ENCODE data around the gene NTN5.

The NTN5 gene

GRCh38 chr19:48635966-48636858 lies 36.6 kb downstream of the NTN5 start:
- POLR2A ChIA-PET, result interaction anchor here (1.8 to 2.3 kb wide), 2 partner anchors 10 to 17 kb away, joined by 7 to 12 read pairs; partner anchors contain the start of genes CA11, RPL18 and SPHK2
- CTCF ChIA-PET, result no interaction called here
- DNase-seq (ENCODE audit: extremely low spot score), result no peak
- TF ChIP-seq FOXK2 (IDR thresholded peaks at IDR 0.05) (no peak), FOXA1 (IDR thresholded peaks at IDR 0.05) (no peak), PKNOX1 (IDR thresholded peaks at IDR 0.05) (no peak), ELF4 (IDR thresholded peaks at IDR 0.05) (no peak), FOXM1 (IDR thresholded peaks at IDR 0.05; ENCODE audit: borderline replicate concordance) (no peak), ARNT (IDR thresholded peaks at IDR 0.05) (no peak), LEF1 (IDR thresholded peaks at IDR 0.05; ENCODE audit: borderline replicate concordance) (no peak), SUZ12 (IDR thresholded peaks at IDR 0.05) (no peak), CTBP1 (IDR thresholded peaks at IDR 0.05; ENCODE audit: borderline replicate concordance) (no peak), L3MBTL2 (conservative IDR thresholded peaks at IDR 0.05) (no peak), ZNF384 (IDR thresholded peaks at IDR 0.05) (no peak), BHLHE40 (IDR thresholded peaks at IDR 0.05; ENCODE audit: borderline replicate concordance) (no peak), TARDBP (IDR thresholded peaks at IDR 0.05) (no peak), NFRKB (IDR thresholded peaks at IDR 0.05) (no peak), SP1 (IDR thresholded peaks at IDR 0.05) (no peak), HDGF (IDR thresholded peaks at IDR 0.05; ENCODE audit: borderline replicate concordance) (no peak)

- TF ChIP-seq ZNF384 (IDR thresholded peaks at IDR 0.05) (no peak), ELF4 (IDR thresholded peaks at IDR 0.05) (no peak), ARNT (IDR thresholded peaks at IDR 0.05) (no peak), FOXA1 (IDR thresholded peaks at IDR 0.05) (no peak), CTBP1 (IDR thresholded peaks at IDR 0.05; ENCODE audit: borderline replicate concordance) (no peak), BHLHE40 (IDR thresholded peaks at IDR 0.05; ENCODE audit: borderline replicate concordance) (no peak), LEF1 (IDR thresholded peaks at IDR 0.05; ENCODE audit: borderline replicate concordance) (no peak), PKNOX1 (IDR thresholded peaks at IDR 0.05) (no peak), TARDBP (IDR thresholded peaks at IDR 0.05) (no peak), L3MBTL2 (conservative IDR thresholded peaks at IDR 0.05) (no peak), FOXK2 (IDR thresholded peaks at IDR 0.05) (no peak), NFRKB (IDR thresholded peaks at IDR 0.05) (no peak), SP1 (IDR thresholded peaks at IDR 0.05) (no peak), HDGF (IDR thresholded peaks at IDR 0.05; ENCODE audit: borderline replicate concordance) (no peak), FOXM1 (IDR thresholded peaks at IDR 0.05; ENCODE audit: borderline replicate concordance) (no peak), SUZ12 (IDR thresholded peaks at IDR 0.05) (no peak)
- peak; percentile 73 for DNase-seq (ENCODE audit: extremely low spot score)
- ChIA-PET CTCF (interaction anchor here (1.8 kb wide), 1 partner anchor 47 kb away, joined by 4 read pairs; no protein-coding TSS in a partner anchor), POLR2A (interaction anchor here (2.3 to 6.7 kb wide), 3 partner anchors 12 to 17 kb away, joined by 12 to 88 read pairs (median 21); partner anchors contain the start of genes RPL18 and SPHK2)
Measured at GRCh38 chr19:48635263-48635965, 37.4 kb downstream of the NTN5 start.

DNA sequence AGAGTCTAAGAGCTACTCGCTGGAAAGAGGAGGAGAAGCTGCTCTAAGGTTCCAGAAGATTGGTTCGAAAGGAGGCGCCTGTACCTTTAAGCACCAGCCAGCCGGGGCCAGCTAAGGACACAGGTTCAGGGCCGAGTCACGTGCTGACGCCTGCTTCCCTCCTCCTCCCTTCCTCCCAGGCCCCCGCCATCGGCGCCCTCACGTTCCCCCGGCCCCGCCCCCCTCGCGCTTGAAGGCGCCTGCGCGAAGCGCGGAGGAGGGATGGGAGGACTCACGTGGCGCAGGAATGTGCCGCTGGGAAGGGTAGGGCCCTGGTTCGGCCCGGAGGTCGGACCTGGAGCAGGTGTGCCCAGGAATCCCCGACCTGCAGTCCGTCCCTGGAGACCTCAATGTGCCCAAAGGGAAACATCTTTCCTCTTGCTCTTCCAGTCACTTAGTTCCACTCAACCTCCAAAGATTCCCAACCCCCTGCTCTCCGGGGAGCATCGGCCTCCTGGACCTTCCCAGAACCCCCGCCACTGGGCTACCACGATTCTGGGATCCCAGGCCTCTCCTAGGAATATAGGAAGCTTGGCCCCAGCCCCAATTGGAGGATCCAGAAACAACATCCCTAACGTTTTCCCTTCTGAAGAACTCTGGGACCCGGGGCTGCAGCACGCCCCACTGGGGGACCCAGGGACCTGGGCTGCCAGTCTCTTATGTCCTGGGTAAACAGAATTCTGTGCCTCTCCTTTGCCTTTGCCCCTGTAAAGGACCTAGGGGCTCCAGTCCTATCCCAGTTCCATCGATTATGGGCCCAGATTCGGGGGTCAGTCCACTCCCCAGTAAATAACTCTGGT lies 38.2 kb downstream of the NTN5 start:
- POLR2A ChIA-PET, result interaction anchor here (0.5 to 6.7 kb wide), 5 partner anchors 10 to 86 kb away, joined by 3 to 88 read pairs (median 9); partner anchors contain the start of genes CA11, RPL18 and SPHK2
- CTCF ChIA-PET, result interaction anchor here (0.7 to 1.8 kb wide), 2 partner anchors 40 to 46 kb away, joined by 4 read pairs; no protein-coding TSS in a partner anchor
- peak; percentile 80 for DNase-seq (ENCODE audit: extremely low spot score)
- TF ChIP-seq L3MBTL2 (conservative IDR thresholded peaks at IDR 0.05) (peak; percentile 51), LEF1 (IDR thresholded peaks at IDR 0.05; ENCODE audit: borderline replicate concordance) (no peak), SUZ12 (IDR thresholded peaks at IDR 0.05) (no peak), ARNT (IDR thresholded peaks at IDR 0.05) (no peak)

DNA sequence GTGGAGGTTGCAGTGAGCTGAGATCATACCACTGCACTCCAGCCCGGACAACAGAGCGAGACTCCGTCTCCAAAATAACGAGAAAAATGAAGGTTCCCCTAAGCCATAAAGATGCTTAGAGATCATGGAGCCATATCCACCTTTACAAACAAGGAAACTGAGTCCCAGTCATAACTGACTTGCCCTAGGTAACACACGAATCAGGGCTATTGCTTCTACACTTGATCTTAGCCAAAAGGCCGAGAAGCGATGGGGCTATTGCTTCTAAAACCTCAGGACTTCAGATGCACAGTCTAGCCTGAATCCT lies 38.8 kb downstream of the NTN5 start:
- DNase-seq (ENCODE audit: extremely low spot score), result no peak
- TF ChIP-seq FOXK2 (IDR thresholded peaks at IDR 0.05) (no peak), TARDBP (IDR thresholded peaks at IDR 0.05) (no peak), NFRKB (IDR thresholded peaks at IDR 0.05) (no peak), ELF4 (IDR thresholded peaks at IDR 0.05) (no peak), FOXM1 (IDR thresholded peaks at IDR 0.05; ENCODE audit: borderline replicate concordance) (no peak), CTBP1 (IDR thresholded peaks at IDR 0.05; ENCODE audit: borderline replicate concordance) (no peak), SUZ12 (IDR thresholded peaks at IDR 0.05) (no peak), HDGF (IDR thresholded peaks at IDR 0.05; ENCODE audit: borderline replicate concordance) (no peak), L3MBTL2 (conservative IDR thresholded peaks at IDR 0.05) (no peak), SP1 (IDR thresholded peaks at IDR 0.05) (no peak), FOXA1 (IDR thresholded peaks at IDR 0.05) (no peak), PKNOX1 (IDR thresholded peaks at IDR 0.05) (no peak), ZNF384 (IDR thresholded peaks at IDR 0.05) (no peak), LEF1 (IDR thresholded peaks at IDR 0.05; ENCODE audit: borderline replicate concordance) (no peak), BHLHE40 (IDR thresholded peaks at IDR 0.05; ENCODE audit: borderline replicate concordance) (no peak)
- POLR2A ChIA-PET, result interaction anchor here (0.5 to 6.7 kb wide), 5 partner anchors 11 to 87 kb away, joined by 3 to 88 read pairs (median 9); partner anchors contain the start of genes CA11, RPL18 and SPHK2
- CTCF ChIA-PET, result interaction anchor here (0.7 to 1.8 kb wide), 2 partner anchors 41 to 45 kb away, joined by 4 read pairs; no protein-coding TSS in a partner anchor

Measured in HEK293T (cell line).